NCI-H2171 treated with DMSO at 0.1 percent for 48 hours (cell line): Measurements from ENCODE around the gene PTPN5.

Experiments
- DNase-seq: peaks from one replicate; lab custom pipeline; 2025; lab: John Stamatoyannopoulos, UW

The PTPN5 gene

GRCh38 chr11:18773104-18773503 is 18.5 kb downstream of the PTPN5 start:
- no peak for DNase-seq

DNA sequence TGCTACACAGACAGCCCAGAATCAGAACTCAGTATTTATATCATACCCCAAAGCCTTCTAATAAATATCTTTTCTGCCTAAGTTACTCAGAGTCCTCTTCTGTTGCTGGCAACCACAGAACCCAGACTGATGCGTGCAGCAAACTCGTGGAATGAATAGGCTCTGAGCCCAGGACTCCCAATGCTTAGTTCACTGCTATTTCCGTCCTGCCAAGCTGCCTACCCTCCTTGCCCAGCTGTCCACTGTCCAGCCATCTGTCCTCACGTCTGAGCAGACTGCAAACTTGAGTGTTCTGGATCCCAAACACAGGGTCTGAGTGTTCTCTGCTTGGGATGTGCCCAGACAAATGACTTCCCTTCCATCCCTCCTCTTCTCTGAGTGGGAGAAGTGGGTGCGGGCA is 19.4 kb downstream of the PTPN5 start:
- DNase-seq, result no peak

DNA sequence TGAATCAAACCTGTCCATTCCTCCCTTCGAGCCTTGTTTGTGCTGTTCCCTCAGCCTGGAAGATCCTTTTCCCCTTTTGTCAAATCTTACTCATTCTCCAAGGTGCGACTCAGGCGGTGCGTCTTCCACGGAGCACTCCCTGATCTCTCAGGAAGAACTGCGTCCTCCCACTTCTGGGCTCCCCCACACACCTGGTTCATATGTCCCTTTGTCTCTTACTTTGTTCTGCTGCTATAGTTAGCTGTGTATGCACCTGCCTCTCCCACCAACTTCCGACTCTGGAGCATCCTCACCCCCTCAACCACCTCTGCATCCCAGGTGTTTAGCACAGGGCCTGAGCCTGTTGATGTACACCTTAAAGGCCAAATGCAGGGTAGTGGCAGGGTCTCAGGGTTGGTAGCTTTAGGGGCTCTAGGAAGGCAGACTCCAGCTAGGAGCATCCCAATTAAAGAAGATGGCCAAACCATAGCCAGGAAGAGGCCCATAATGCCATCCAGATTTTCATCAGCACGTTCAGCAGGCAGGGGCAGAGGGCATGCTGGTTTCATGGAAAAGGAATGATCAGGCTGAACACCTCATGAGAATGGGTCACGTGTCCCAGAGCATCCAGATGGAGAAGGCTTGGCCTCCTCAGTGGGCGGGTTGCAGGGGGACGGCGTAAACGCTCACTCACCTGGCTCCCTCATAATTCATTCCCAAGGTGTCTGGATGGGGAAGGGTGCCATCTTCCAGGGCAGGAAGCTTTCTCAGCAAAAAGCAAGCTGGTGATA is 20.1 kb downstream of the PTPN5 start:
- no peak for DNase-seq

- no peak for DNase-seq
Observed at GRCh38 chr11:18770479-18771125, 21.0 kb downstream of the PTPN5 start.

DNA sequence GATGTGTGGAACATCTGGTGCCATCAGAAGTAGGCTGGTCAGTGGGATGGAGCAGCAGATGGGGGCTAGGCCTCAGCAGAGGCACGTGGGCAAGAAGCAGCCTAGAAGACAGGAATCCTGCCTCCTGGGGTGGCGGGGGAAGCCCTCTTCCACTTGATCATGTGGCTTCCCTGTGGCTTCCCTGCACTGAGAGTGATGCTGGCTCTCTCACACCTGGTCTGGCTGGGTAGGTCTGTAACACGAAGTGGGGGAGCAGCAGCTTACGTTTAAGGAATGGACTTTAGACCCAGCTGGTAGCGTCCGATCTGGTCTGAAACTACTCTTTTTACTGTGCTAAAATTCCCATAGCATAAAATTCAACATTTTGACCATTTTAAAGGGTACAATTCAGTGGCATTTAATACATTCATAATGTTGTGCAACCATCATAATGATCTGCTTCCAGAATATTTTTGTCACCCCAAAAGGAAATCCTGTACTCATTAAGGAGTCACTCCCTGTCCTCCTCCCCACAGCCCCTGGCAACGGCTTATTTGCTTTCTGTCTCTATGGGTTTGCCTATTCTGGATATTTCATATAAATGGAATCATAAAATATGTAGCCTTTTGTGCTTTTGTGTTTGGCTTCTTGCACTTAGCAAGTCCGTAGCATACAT is 21.7 kb downstream of the PTPN5 start:
- DNase-seq, result no peak

GRCh38 chr11:18768978-18769377 is 22.6 kb downstream of the PTPN5 start:
- no peak for DNase-seq

GRCh38 chr11:18768472-18768901 is 23.1 kb downstream of the PTPN5 start:
- DNase-seq, result no peak

DNA sequence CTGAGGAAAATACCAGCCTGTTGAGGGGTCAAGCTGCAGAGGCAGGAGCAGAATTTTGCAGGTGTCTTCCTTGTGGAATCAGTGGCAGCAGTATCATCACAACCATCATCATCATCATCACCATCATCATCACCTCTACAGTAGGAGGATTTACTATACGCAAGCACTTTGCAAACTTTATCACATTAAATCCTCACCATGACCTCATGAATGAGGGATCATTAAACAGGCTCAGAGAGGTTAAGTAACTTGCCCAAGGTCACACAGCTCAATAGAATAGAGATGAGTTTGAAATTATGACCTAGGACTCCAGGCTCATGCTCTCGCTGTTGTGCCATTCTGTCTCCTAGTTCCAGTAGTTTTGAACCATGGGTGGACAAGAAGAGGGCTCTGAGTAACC is 25.6 kb downstream of the PTPN5 start:
- no peak for DNase-seq

- no peak for DNase-seq
Observed at GRCh38 chr11:18765554-18765953, 26.0 kb downstream of the PTPN5 start.

GRCh38 chr11:18761741-18762140 is 29.9 kb downstream of the PTPN5 start:
- DNase-seq, result no peak

DNA sequence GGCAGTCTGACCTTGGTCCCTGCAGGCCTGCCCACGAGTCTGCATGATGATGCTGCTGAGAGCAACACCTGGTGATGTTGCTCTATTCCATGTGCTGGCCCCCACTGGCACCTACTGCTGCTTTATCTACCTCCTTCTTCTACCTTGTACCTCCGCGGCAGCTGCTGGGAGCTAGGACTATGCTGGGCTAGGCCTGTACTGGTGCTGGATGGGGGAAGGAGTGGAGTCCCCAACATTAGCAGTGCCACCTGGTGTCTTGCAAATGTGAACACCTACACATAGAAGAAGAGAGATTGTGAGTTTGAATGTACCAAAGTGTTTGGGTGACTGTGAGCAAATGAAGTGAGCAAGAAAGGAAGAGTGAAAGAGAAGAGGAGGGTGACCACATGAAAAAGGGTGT is 30.5 kb downstream of the PTPN5 start:
- DNase-seq, result no peak

DNA sequence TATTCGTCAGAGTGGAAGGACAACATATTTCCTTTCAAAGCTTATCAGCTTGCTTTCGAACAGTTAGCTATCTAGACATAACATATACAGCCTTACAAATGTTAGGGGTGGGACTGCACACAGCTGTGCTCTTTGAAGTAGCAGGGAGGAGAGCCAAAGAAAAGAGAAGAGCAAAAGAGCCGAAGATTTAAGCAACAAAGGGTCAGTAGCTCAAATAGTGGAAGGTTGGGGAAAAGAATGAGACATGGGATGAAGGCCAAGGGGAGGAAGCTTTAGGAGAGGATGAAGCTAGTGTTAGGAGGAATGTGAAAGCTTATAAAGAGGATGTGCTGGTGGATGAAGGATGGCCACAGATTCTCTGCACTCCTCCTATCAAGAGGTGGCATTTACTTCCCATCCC is 33.8 kb downstream of the PTPN5 start:
- no peak for DNase-seq

DNA sequence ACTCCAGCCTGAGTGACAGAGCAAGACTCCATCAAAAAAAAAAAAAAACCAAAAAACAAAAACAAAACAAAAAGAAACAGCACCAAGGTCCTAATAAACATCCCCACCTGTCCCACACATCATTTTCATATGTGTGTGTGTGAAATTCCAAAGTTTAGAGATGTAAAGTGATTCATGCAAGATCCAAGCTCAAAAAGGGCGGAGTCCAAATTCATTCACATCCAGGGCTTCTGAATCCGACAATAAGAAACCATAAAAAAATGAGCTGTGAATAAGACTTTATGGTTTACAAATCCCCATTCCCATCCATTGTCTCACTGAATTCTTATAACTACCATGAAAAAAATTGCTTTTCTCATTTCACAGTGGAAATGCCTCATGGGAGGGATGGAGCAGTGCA is 34.7 kb downstream of the PTPN5 start:
- DNase-seq, result no peak

DNA sequence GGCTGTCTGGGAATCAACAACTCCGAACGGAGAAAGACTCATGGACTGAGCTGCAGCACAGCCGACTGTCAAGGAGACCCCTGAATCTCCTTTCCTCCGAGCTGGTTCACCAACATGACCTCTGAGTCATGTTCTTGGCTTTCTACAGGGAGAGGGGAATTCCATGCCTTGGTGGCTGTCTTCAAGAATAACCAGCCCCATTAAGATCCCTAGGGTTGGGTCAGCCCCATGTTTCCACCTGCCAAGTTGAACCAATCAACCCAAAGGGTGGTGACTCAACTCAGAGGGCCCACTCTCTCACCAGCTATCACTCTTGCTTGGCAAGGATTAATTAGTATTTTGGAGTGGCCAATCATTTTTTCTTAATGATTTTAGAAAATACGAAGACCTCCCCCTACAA is 37.3 kb downstream of the PTPN5 start:
- no peak for DNase-seq

- DNase-seq, result no peak
Observed at GRCh38 chr11:18752502-18752901, 39.1 kb downstream of the PTPN5 start.

DNA sequence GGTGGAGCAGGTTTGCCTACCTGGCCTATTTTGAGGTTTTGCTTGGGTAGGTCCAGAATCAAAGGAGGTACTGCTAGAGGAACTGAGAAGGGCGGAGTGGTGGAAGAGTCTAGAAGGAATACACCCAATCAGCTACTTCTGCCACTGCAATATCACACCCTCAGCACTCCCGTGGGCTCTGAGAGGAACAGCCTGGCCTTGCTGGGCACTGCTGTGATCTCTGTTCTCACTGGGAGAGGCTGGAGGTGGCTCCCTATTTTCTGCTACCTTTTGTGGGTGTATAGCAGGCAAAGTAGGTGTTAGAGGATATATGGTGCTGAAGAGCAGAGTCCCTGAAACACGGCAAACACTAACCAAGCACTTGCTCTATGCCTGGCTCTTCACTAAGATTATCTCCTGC is 40.7 kb downstream of the PTPN5 start:
- no peak for DNase-seq

DNA sequence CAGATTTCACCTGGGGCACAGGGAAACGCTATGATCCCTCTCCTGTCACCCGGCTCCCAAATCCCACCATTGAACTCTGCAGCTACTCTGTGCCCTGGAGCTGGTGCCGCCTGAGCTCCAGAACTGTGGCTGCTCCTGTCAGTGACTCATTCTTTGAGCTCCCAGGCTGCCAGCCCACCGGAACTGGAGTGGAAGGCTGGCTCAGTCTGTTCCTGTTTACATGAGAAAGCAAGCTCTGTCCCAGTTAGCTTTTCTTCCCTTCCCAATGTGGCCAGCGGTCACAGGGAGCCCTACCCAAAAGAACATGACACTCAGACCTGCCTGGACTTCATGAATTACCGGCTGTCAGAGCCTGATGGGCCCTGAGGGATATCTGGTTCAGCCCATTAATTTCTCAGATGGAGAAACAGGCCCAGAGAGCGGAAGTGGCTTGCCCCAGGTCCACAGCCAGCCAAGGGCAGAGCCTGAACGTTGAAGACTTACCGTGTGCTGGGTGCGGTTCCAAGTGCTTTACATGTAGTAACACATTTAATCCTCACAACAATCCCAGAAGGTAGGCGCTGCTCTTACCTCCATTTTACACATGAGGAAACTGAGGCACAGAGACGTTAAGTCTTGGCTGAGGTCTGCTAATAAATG is 41.8 kb downstream of the PTPN5 start:
- DNase-seq, result no peak

DNA sequence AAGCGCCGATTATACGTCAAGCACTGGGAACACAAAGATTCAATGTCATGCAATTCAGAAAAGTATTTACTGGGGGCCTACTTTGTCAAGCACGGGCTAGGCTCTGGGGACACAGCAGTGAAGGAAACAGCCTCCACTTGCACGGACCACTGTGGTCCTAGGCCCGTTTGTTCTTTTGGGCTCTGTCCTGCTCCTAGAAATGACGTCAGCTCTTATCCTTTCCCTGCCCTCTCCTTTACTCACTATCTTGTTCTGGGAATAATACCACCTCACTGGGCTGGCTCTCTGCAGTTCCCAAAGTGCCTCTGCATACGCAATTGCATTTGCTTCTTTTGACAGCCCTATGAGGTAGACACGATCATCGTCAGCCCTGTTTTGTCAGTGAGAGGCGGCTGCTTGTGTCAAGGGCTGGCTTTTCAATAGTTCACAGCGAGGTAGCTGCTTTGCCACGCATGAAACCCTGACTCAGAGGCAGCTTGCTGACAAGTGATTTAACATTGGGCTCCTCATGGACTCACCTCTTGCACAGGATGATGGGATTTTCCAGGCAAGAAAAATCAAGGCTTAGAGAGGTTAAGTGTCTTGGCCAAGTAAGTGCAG is 42.7 kb downstream of the PTPN5 start:
- DNase-seq, result no peak

DNA sequence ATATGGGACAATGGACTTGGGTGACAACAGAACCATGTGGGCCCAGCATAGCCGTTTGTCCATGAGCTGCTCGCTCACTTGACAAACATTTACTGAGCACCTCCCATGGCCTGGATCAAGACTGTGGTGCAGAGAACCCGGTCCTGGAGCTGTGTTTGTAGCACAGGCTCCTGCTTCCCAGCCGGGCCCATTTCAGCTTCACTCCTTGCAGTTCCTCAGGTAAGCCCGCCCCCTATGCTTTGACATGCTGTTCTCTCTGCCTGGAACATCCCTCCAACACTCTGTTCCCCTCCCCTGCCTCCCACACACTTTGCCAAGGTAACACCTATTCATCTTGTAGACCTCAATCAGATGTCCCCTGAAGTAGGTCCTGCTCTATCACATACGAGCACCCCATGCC is 46.3 kb downstream of the PTPN5 start:
- DNase-seq, result no peak

DNA sequence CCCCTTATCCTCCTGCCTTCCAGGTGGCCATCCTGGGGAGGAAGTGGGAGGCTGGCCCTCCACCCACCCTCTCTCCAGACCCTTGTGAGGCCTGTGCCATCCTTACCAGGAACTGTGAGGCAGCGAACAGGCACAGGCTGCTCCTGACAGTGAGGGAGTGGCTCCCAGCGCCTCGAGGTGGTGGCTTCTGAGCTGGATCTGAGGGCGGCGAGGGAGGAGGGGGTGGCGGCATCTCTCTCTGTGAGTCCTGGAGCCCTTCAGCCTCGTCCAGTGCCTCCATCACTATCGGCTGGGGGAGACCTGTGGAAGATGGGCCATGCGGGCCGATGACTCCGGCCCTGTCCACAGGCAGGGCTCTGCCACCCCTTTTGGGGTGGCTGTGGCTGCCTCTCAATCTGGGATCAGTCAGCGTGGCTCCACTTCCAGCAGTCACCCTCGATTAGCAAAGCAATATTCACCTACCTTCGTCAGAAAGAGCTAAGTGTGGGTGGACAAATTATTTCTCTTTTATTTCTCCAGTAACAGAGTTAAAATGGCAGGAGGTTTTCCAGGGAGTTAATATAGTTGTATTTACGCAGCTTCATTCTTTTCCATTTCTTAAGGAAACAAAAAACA is 47.6 kb downstream of the PTPN5 start:
- no peak for DNase-seq

DNA sequence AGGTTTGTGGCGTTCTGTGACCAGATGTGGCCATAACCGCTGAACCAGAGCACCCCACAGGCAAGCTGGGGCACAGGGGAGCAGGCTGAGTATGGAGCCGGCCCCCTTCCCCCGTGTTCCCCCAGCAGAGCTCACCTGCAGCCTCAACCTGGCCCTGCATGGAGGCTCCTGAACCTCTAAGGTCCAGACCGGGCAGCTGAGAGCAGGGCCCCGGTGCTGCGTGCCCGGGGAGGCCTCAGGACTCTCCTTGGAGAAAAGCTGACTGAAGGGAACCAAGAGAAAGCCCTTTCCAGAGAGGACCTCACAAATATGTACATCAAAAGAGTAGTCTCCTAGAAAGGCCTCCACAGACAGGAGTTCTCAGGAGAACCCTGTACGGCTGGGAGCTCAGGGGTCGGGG is 48.2 kb downstream of the PTPN5 start:
- no peak for DNase-seq

- no peak for DNase-seq
Observed at GRCh38 chr11:18741783-18742182, 49.8 kb downstream of the PTPN5 start.
